Measurements from ENCODE around the gene RELB.

The RELB gene

DNA sequence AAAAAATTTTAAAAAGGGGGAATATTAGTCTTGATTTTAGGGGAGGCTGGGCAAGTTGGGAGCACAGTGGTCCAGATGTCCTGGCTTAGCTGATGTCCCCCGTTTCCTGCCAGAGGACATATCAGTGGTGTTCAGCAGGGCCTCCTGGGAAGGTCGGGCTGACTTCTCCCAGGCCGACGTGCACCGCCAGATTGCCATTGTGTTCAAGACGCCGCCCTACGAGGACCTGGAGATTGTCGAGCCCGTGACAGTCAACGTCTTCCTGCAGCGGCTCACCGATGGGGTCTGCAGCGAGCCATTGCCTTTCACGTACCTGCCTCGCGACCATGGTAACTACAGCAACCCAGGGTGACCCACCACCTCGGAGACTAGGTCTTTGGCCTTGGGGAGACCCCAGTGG lies 31.2 kb downstream of the RELB start:
- Histone ChIP-seq H3K9me3 (ENCODE audit: control insufficient read depth, low read depth, low read length) (no peaks in the 10 kb centered on the region), H3K27me3 (ENCODE audit: control insufficient read depth, insufficient read depth, low read length) (no peaks in the 10 kb centered on the region), H3K4me1 (ENCODE audit: control insufficient read depth, low read depth, low read length) (no peaks in the 10 kb centered on the region), H3K27ac (ENCODE audit: low read length) (no peak overlapping the region), H3K9ac (ENCODE audit: low read length) (no peak overlapping the region), H3K4me3 (ENCODE audit: low read length) (no peak overlapping the region), H3K36me3 (ENCODE audit: control insufficient read depth, low read depth, low read length) (peaks cover 22% of the 10 kb centered on the region)

DNA sequence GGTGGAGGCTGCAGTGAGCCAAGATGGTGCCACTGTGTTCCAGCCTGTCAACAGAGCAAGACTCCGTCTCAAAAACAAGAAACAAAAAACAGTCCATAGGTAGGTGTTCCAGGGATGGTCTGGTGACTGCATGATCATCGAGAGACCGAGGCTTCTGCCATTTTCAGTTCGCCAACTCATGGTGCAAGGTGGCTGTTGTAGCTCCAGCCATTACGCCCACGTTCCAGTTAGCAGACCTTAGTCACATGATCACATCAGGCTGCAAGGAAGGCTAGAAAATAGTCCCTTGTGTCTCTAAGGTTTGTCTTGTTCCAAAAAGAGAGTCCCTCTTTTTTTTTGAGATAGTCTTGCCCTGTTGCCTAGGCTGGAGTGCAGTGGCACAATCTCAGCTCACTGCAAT lies 34.5 kb downstream of the RELB start:
- H3K27ac ChIP-seq (ENCODE audit: low read length) = no peak overlapping the region
- no peaks in the 10 kb centered on the region for H3K4me1 ChIP-seq (ENCODE audit: control insufficient read depth, low read depth, low read length)
- H3K9ac ChIP-seq (ENCODE audit: low read length) = no peak overlapping the region
- peaks cover 21% of the 10 kb centered on the region for H3K36me3 ChIP-seq (ENCODE audit: control insufficient read depth, low read depth, low read length)
- H3K27me3 ChIP-seq (ENCODE audit: control insufficient read depth, insufficient read depth, low read length) = no peaks in the 10 kb centered on the region
- no peaks in the 10 kb centered on the region for H3K9me3 ChIP-seq (ENCODE audit: control insufficient read depth, low read depth, low read length)
- no peak overlapping the region for H3K4me3 ChIP-seq (ENCODE audit: low read length)

DNA sequence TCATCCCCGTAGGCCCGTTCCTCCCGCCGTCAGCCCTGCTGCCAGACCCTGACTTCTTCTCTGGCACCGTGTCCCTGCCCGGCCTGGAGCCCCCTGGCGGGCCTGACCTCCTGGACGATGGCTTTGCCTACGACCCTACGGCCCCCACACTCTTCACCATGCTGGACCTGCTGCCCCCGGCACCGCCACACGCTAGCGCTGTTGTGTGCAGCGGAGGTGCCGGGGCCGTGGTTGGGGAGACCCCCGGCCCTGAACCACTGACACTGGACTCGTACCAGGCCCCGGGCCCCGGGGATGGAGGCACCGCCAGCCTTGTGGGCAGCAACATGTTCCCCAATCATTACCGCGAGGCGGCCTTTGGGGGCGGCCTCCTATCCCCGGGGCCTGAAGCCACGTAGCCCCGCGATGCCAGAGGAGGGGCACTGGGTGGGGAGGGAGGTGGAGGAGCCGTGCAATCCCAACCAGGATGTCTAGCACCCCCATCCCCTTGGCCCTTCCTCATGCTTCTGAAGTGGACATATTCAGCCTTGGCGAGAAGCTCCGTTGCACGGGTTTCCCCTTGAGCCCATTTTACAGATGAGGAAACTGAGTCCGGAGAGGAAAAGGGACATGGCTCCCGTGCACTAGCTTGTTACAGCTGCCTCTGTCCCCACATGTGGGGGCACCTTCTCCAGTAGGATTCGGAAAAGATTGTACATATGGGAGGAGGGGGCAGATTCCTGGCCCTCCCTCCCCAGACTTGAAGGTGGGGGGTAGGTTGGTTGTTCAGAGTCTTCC lies 36.3 kb downstream of the RELB start:
- Histone ChIP-seq H3K4me3 (ENCODE audit: low read length) (no peak overlapping the region), H3K9me3 (ENCODE audit: control insufficient read depth, low read depth, low read length) (no peaks in the 10 kb centered on the region), H3K9ac (ENCODE audit: low read length) (no peak overlapping the region), H3K36me3 (ENCODE audit: control insufficient read depth, low read depth, low read length) (peaks cover 33% of the 10 kb centered on the region), H3K4me1 (ENCODE audit: control insufficient read depth, low read depth, low read length) (no peaks in the 10 kb centered on the region), H3K27me3 (ENCODE audit: control insufficient read depth, insufficient read depth, low read length) (no peaks in the 10 kb centered on the region), H3K27ac (ENCODE audit: low read length) (no peak overlapping the region)

DNA sequence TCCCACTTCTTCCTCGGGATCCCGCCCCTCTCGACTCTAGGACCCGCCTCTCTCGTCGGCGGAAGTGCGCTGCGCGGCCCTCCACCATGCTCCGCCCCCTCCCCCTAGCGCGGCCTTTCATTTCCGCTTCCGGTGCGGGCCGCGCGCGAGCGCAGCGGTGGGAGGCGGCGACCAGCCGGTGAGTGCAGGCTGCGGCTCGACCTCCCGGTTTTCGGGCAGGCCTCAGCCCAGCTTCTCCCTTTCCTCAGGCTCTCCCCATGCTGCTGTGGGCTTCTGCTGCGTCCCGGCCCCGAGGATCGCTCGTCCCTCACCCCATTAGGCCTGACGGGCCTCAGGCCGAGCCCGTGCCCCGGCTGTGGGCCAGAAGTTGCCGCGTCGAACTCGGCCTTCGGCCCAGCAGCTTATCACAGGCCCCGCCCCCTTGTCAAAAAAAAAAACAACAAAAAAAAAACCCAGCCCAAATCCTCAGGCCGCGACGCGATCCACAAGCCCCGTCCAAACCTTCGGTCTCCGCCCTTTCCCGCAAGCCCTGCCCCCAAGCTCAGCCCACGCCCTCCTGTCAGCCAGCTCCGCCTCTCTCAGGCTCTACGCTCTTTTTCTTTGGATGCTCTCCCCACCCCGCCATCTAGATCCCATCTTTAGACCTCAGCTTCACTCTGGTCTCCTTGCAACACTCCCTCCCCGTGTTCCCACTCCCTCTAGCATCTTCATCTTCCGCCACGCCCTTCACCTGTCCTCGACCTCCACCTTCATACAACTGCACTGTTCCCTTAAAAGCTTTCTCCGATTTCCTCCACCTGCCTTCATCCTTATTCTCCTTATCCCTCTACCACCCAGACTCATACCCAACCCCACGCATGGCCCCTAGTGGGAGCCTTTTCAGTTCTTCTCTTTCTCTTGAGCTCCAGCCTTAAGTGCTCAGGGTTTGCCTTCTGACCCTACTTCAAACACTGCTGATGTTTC lies 37.9 kb downstream of the RELB start, which contains the start of gene CLASRP:
Gene CLASRP (plus strand): TSS at position 115 of the 963 bp plus-strand sequence. CDS start 1,168 bp downstream, outside the sequence.
- Histone ChIP-seq H3K27me3 (ENCODE audit: control insufficient read depth, insufficient read depth, low read length) (no peaks in the 10 kb centered on the region), H3K27ac (ENCODE audit: low read length) (peak within 1 kb of the TSS; percentile 43), H3K4me3 (ENCODE audit: low read length) (peak within 1 kb of the TSS; percentile 96), H3K36me3 (ENCODE audit: control insufficient read depth, low read depth, low read length) (peaks cover 41% of the 10 kb centered on the region), H3K4me1 (ENCODE audit: control insufficient read depth, low read depth, low read length) (no peaks in the 10 kb centered on the region), H3K9me3 (ENCODE audit: control insufficient read depth, low read depth, low read length) (no peaks in the 10 kb centered on the region), H3K9ac (ENCODE audit: low read length) (peak within 1 kb of the TSS; percentile 82)

DNA sequence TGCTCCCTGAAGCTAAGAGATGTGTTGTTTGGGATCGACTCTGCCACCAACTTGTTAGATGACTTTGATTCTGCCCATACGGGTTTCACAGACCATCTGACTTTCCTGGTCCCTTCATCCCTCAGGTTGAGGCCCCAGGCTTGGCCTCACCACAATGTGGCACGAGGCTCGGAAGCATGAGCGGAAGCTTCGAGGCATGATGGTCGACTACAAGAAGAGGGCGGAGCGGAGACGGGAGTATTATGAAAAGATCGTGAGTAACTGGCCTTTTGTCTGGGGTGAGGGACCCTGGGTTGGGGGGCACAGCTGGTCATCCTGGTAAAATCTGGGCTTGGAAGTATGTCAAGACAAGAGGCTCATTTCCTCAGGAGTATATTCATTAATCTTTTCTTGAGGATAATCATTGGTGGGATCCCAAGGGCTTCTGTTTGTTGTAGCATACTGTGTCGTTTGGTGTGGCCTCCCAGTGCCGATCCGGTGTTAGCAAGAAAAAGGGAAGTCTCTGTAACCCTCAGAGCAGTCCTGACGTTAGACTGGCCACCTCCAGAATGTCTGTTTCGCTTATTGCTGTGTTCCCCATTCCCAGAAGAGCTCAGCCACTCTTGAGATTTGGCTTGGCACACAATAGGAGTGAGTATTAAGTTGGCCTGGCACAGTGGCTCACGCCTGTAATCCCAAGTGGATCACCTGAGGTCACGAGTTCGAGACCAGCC lies 39.0 kb downstream of the RELB start:
- H3K9ac ChIP-seq (ENCODE audit: low read length) = no peak overlapping the region
- no peaks in the 10 kb centered on the region for H3K4me1 ChIP-seq (ENCODE audit: control insufficient read depth, low read depth, low read length)
- H3K36me3 ChIP-seq (ENCODE audit: control insufficient read depth, low read depth, low read length) = peaks cover 50% of the 10 kb centered on the region
- H3K4me3 ChIP-seq (ENCODE audit: low read length) = peak overlapping the region; percentile 96
- no peak overlapping the region for H3K27ac ChIP-seq (ENCODE audit: low read length)
- no peaks in the 10 kb centered on the region for H3K27me3 ChIP-seq (ENCODE audit: control insufficient read depth, insufficient read depth, low read length)
- H3K9me3 ChIP-seq (ENCODE audit: control insufficient read depth, low read depth, low read length) = no peaks in the 10 kb centered on the region

DNA sequence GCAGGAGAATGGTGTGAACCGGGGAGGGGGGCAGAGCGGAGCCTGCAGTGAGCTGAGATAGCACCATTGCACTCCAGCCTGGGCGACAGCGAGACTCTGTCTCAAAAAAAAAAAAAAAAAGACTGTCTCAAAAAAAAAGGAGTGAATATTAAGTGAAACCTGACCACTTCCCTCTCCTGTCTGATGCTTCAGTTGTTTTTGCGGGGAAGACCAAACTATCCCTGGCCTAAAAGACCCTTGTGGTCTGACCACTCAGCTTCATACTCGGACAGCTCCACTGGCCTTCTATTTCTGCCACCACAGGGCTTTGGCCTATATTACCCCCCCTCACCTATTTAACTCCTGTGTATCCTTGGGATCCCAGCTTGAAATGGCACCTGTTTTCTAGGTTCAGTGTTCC lies 39.9 kb downstream of the RELB start:
- no peaks in the 10 kb centered on the region for H3K4me1 ChIP-seq (ENCODE audit: control insufficient read depth, low read depth, low read length)
- no peak overlapping the region for H3K27ac ChIP-seq (ENCODE audit: low read length)
- no peak overlapping the region for H3K9ac ChIP-seq (ENCODE audit: low read length)
- peaks cover 54% of the 10 kb centered on the region for H3K36me3 ChIP-seq (ENCODE audit: control insufficient read depth, low read depth, low read length)
- H3K4me3 ChIP-seq (ENCODE audit: low read length) = no peak overlapping the region
- H3K27me3 ChIP-seq (ENCODE audit: control insufficient read depth, insufficient read depth, low read length) = no peaks in the 10 kb centered on the region
- H3K9me3 ChIP-seq (ENCODE audit: control insufficient read depth, low read depth, low read length) = no peaks in the 10 kb centered on the region

DNA sequence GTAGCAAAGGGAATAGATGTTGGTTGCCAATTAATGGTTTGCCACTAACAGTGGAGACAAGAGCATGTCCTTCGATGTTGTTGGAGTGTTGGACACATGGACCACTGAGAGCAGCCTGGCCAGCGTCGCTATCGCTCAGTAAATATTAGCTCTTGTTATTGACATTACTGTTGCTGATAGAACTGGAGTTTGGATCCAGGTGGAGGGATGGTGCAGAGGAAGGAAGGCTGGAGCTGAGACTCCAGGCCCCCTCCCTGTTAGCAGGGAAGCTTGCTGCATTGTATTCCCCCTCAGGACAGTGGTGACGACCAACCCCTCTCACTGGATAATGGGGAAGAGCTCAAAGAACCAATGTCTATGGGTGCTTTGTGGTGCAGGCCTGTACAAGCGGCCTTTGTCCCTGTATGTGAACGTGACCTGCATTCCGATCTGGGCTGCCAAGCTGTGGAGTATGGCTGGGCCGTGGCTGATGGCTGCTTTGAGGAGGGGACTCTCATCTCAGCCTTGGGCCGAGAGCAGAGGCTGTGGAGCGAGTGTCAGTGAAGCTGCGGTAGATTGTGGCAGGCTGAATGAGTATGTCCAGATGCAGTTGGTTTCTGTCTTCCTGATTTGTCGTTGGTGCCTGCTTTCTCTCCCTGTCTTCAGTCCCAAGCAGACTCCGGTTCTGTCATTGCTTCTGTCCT lies 44.5 kb downstream of the RELB start:
- H3K4me1 ChIP-seq (ENCODE audit: control insufficient read depth, low read depth, low read length) = no peaks in the 10 kb centered on the region
- H3K36me3 ChIP-seq (ENCODE audit: control insufficient read depth, low read depth, low read length) = peaks cover 55% of the 10 kb centered on the region
- no peaks in the 10 kb centered on the region for H3K27me3 ChIP-seq (ENCODE audit: control insufficient read depth, insufficient read depth, low read length)
- H3K4me3 ChIP-seq (ENCODE audit: low read length) = no peak overlapping the region
- no peaks in the 10 kb centered on the region for H3K9me3 ChIP-seq (ENCODE audit: control insufficient read depth, low read depth, low read length)
- H3K27ac ChIP-seq (ENCODE audit: low read length) = no peak overlapping the region
- no peak overlapping the region for H3K9ac ChIP-seq (ENCODE audit: low read length)

DNA sequence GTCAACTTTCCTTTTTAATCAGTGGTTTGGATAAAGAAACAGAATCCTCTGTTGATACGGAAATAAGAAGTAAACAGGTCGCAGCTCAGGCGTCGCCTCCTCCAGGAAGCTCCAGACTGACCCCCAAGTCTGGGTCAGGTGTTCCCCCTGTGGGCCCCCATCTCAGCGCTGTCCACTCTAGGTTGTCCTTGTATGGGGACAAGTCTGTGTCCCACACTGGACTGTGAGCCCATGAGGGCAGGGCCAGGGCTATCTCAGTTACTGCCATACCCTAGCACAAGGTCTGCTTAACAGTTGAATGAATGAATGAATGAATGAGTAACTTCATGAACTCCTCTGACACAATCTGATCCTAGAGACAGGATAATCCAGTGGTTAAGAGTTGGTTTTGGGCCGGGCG lies 45.1 kb downstream of the RELB start:
- peaks cover 49% of the 10 kb centered on the region for H3K36me3 ChIP-seq (ENCODE audit: control insufficient read depth, low read depth, low read length)
- no peak overlapping the region for H3K9ac ChIP-seq (ENCODE audit: low read length)
- H3K27ac ChIP-seq (ENCODE audit: low read length) = no peak overlapping the region
- no peak overlapping the region for H3K4me3 ChIP-seq (ENCODE audit: low read length)
- no peaks in the 10 kb centered on the region for H3K9me3 ChIP-seq (ENCODE audit: control insufficient read depth, low read depth, low read length)
- no peaks in the 10 kb centered on the region for H3K4me1 ChIP-seq (ENCODE audit: control insufficient read depth, low read depth, low read length)
- no peaks in the 10 kb centered on the region for H3K27me3 ChIP-seq (ENCODE audit: control insufficient read depth, insufficient read depth, low read length)

DNA sequence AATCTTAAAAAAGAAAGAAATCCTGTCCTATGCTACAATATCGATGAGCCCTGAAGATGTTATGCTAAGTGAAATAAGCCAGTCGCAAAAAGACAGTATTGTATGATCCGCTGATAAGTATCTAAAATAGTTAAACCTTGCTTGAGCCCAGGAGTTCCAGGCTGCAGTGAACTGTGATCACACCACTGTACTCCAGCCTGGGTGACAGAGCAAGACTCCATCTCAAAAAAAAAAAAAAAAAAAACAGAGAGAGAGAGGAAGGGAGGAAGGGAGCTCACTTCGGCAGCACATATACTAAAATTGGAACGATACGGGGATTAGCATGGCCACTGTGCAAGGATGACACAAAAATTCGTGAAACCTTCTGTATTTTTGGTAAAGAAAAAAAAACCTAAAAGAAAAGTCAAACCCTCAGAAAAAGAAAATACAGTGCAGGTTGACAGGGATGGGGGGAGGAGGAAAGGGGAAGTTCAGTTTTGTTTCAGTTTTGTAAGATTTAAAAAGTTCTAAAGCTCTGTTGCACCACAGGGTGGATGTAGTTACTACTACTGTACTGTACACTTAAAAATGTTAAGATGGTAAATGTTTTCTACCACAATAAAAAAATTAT lies 46.0 kb downstream of the RELB start:
- Histone ChIP-seq H3K27me3 (ENCODE audit: control insufficient read depth, insufficient read depth, low read length) (no peaks in the 10 kb centered on the region), H3K36me3 (ENCODE audit: control insufficient read depth, low read depth, low read length) (peaks cover 42% of the 10 kb centered on the region), H3K9ac (ENCODE audit: low read length) (no peak overlapping the region), H3K9me3 (ENCODE audit: control insufficient read depth, low read depth, low read length) (no peaks in the 10 kb centered on the region), H3K27ac (ENCODE audit: low read length) (no peak overlapping the region), H3K4me3 (ENCODE audit: low read length) (no peak overlapping the region), H3K4me1 (ENCODE audit: control insufficient read depth, low read depth, low read length) (no peaks in the 10 kb centered on the region)

DNA sequence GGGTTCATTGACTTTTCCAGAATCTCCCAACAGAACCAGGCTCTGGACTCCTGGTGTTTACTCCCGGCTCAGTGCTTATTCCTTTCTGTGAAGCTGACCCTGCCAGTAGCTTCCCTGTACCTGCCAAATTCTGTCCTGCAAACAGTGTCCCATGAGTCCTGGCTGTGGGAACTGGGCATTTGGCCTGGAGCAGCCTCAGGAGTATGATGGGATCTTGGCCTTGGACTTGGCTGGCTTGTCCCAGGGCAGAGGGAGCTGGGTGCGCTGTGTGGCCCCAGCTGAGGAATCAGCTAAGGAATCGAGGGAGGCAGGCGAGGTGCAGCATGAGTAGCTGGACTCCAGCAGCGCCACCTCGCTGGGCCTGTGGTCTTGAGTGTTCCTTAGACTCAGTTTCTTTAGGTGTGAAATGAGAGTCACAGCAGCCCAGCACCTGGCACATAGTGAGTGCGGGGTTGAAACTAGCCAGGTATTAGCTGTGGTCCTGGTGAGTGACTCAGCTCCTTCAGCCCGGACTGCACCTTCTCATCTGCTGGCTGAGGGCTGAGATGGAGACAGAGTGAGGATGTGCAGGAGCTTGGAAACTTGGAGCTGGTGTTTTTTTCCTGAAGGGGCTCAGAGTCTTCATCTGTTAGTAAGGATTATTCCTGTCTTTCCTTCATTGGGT lies 47.9 kb downstream of the RELB start:
- H3K27me3 ChIP-seq (ENCODE audit: control insufficient read depth, insufficient read depth, low read length) = no peaks in the 10 kb centered on the region
- H3K27ac ChIP-seq (ENCODE audit: low read length) = no peak overlapping the region
- peaks cover 33% of the 10 kb centered on the region for H3K36me3 ChIP-seq (ENCODE audit: control insufficient read depth, low read depth, low read length)
- H3K4me1 ChIP-seq (ENCODE audit: control insufficient read depth, low read depth, low read length) = no peaks in the 10 kb centered on the region
- H3K9me3 ChIP-seq (ENCODE audit: control insufficient read depth, low read depth, low read length) = no peaks in the 10 kb centered on the region
- no peak overlapping the region for H3K9ac ChIP-seq (ENCODE audit: low read length)
- H3K4me3 ChIP-seq (ENCODE audit: low read length) = no peak overlapping the region

Data from iPS-18a (cell line).